Naive B cell (primary cell): Measurements from ENCODE around the gene PICK1. TPM values are rescaled to one million over a fixed set of nuclear protein-coding genes. Genes with fewer than 3 reads are reported as not detected.
A peak's percentile ranks its signal among the peaks of the same experiment; 100 is the strongest.

ENCODE experiments used
- ATAC-seq, 2 donors: fragments of 150-1000 bp; cut with Tn5 transposase; 2 replicates each; pipeline ENCODE4 v1.10.0; 2021; ENCODE audit warnings: low read depth in 2 of 2, mild to moderate bottlenecking in 2 of 2, moderate library complexity in 2 of 2
- DNase-seq: peaks from one replicate; pipeline ENCODE4 v3.0.0; 2022
- H3K27ac Mint-ChIP-seq, 6 donors: one replicate each; pipeline ENCODE4 v1.8.0; 2020 to 2022; ENCODE audit warnings: mild to moderate bottlenecking in 6 of 6, mixed read lengths in 6 of 6, moderate library complexity in 5 of 6, inconsistent platforms in 2 of 6
- H3K27me3 Mint-ChIP-seq, 3 donors: one replicate each; pipeline ENCODE4 v1.8.0; 2021 to 2022; ENCODE audit warnings: mixed read lengths in 3 of 3, mild to moderate bottlenecking in 1 of 3
- H3K36me3 Mint-ChIP-seq, 2 donors: one replicate each; pipeline ENCODE4 v1.8.0; 2020 to 2022; ENCODE audit warnings: mixed read lengths in 2 of 2, inconsistent platforms in 1 of 2, mild to moderate bottlenecking in 1 of 2
- H3K4me1 Mint-ChIP-seq, 3 donors: one replicate each; pipeline ENCODE4 v1.8.0; 2020 to 2022; ENCODE audit warnings: mixed read lengths in 3 of 3, inconsistent platforms in 1 of 3, mild to moderate bottlenecking in 1 of 3, moderate library complexity in 1 of 3
- H3K4me3 Mint-ChIP-seq, 8 donors: one replicate each; pipeline ENCODE4 v1.8.0; 2020 to 2022; ENCODE audit warnings: mild to moderate bottlenecking in 8 of 8, mixed read lengths in 8 of 8, moderate library complexity in 8 of 8, inconsistent platforms in 2 of 8
- H3K9me3 Mint-ChIP-seq, 7 donors: one replicate each; pipeline ENCODE4 v1.8.0; 2020 to 2022; ENCODE audit warnings: mixed read lengths in 7 of 7, mild to moderate bottlenecking in 5 of 7, inconsistent platforms in 2 of 7, moderate library complexity in 1 of 7
- polyA plus RNA-seq, 6 donors: library from polyadenylated mRNA; unstranded; fragments of 300-500 nt; fragmentation: Illumina TruSeq; gene quantifications; one replicate each; pipeline ENCODE4 v1.2.3, GENCODE V29; 2021; ENCODE audit warnings: low read depth in 6 of 6

PICK1 gene
- polyA plus RNA-seq, 6 donors from 2014 or later, result 2.6 to 9.7 (median 9.3) TPM

DNA sequence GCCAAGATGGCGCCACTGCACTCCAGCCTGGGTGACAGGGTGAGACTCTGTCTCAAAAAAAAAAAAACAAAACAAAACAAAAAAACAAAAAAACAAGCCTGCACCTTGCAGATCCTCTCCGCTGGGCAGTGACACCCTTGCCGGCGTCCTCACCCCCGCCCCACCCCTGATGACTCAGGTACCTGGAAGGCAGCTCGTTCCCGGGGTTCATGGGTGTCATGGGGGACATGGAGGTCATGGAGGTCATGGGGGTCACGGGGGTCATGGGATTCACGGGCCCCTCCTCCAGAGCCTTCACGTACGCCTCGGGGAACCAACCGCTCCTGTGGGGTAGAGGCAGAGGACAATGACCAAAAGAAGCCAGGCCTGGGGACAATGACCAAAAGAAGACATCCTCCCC, 29.7 kb downstream of the PICK1 start:
- H3K36me3 Mint-ChIP-seq, result peaks cover 0 to 11% of the 10 kb centered on the region in 2 donors
- no peak overlapping the region for H3K27ac Mint-ChIP-seq
- H3K9me3 Mint-ChIP-seq, result no peaks in the 10 kb centered on the region
- peaks cover 14 to 48% (median 24%) of the 10 kb centered on the region in 3 donors for H3K27me3 Mint-ChIP-seq
- no peak overlapping the region for H3K4me3 Mint-ChIP-seq
- DNase-seq (no peak), ATAC-seq (no peak)
- peaks cover 0 to 7% (median 5%) of the 10 kb centered on the region in 3 donors for H3K4me1 Mint-ChIP-seq

DNA sequence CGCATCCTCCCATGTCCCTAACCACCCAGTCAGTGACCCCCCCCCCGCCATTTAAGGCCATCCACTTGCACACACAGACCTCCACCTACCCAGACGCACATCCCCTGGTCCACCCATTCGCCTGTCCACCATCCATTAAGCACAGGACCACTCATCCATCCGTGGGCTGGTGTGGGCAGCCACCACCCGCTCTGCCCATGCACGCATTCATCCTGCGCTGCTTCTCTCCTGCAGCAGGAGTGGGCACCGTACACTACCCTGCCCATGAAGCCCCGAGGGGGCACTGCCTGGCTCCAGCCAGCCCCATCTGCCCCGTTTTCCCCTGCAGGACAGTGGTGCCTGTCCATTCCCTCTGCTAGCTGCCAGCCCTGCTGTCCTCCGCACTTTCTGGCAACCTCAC, 30.7 kb downstream of the PICK1 start:
- Mint-ChIP-seq H3K36me3 (peaks cover 0 to 11% of the 10 kb centered on the region in 2 donors), H3K4me3 (no peak overlapping the region), H3K9me3 (no peaks in the 10 kb centered on the region), H3K27ac (peak overlapping the region in 1 of 6 donors; percentile 37), H3K27me3 (peaks cover 14 to 39% (median 25%) of the 10 kb centered on the region in 3 donors), H3K4me1 (peaks cover 0 to 2% (median 0%) of the 10 kb centered on the region in 3 donors)
- ATAC-seq, result no peak
- DNase-seq, result no peak

DNA sequence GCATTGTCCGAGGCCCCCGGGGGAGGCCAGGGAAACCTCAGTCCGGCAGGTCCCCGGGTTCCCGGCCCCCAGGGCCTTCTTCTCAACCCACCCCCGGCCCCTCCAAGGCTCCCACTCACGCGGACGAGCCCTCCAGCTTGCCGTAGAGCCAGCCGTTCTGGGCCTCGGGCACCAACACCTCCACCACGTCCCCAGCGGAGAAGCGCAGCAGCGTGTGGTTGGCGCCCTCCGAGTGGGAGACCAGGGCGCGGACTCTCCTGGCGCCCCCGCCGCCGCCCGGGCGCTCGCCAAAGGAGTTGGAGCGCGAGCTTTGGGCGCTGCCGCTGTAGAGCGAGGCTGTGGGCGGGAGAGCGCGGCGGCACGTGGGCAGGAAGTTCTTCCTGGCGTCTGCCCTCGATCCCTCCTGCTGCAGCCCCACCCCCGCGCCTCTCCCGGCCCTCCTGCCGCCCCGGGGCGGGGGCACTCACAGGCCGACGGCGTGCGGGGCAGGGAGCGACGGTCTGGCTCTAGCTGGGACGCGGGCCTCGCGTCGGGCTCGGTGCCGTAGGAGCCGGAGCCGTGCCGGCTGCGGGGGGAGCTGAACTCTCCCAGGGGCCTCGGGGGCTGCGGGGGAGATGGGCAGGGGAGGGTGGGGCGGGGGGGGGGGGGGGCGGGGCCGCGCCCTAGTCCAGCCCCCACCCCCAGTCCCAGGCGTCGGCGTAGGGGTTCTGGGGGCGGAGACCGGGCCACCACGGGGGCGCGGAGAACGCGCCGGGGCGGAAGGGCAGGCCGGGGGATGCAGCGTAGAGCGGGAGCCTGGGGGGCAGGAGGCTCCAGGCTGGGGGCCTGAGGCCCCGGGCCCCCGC, 31.6 kb downstream of the PICK1 start:
- Mint-ChIP-seq H3K36me3 (peaks cover 0 to 11% of the 10 kb centered on the region in 2 donors), H3K9me3 (no peaks in the 10 kb centered on the region), H3K4me1 (no peaks in the 10 kb centered on the region), H3K4me3 (no peak overlapping the region), H3K27me3 (peaks cover 14 to 29% (median 20%) of the 10 kb centered on the region in 3 donors), H3K27ac (no peak overlapping the region)
- ATAC-seq (no peak), DNase-seq (no peak)

DNA sequence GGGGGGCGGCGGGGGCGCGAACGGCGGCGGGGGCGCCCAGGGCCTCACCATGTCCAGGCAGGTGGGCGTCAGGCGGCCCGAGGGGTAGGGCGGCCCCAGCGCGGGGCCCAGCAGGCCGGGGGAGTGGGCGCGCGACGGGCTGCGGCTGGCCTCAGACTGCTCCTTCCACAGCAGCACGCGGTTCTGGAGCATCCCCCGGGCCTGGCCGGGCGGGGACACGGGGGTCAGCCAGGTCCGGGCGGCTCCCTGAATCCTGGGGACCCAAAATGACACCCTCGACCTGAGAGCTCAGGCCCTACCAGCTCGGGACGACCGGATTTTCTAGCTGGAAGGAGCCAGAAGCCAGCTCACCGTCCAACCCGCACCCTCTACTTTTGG, 32.3 kb downstream of the PICK1 start:
- H3K27ac Mint-ChIP-seq, result no peak overlapping the region
- H3K27me3 Mint-ChIP-seq, result peaks cover 14 to 28% (median 20%) of the 10 kb centered on the region in 3 donors
- ATAC-seq (no peak), DNase-seq (no peak)
- H3K4me1 Mint-ChIP-seq, result no peaks in the 10 kb centered on the region
- peaks cover 0 to 11% of the 10 kb centered on the region in 2 donors for H3K36me3 Mint-ChIP-seq
- H3K9me3 Mint-ChIP-seq, result no peaks in the 10 kb centered on the region
- peak overlapping the region in 1 of 8 donors; percentile 61 for H3K4me3 Mint-ChIP-seq

DNA sequence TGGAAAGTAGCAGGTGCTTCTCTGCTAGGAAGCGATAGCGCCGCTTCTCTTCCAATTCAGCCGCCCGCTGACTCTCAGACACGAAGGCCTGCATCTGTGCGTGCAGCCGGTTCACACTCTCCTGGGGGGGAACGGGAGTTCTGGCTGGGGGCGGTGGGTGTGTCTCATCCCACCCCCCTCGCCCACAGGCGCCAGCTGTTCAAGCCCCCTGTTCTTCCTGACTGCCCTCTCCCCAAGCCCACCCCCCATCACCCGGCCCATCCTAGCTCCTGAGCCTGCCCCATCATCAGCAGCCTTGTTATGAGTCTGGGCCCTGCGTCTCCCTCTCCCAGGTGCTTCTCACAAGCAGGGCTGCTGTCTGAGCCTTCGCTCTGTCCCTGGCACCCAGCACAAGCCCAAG, 39.9 kb downstream of the PICK1 start:
- H3K27me3 Mint-ChIP-seq, result no peaks in the 10 kb centered on the region
- H3K36me3 Mint-ChIP-seq, result peaks cover 4 to 12% of the 10 kb centered on the region in 2 donors
- DNase-seq (no peak), ATAC-seq (no peak)
- no peak overlapping the region for H3K4me3 Mint-ChIP-seq
- no peaks in the 10 kb centered on the region for H3K9me3 Mint-ChIP-seq
- peaks cover 0 to 5% (median 0%) of the 10 kb centered on the region in 3 donors for H3K4me1 Mint-ChIP-seq
- H3K27ac Mint-ChIP-seq, result no peak overlapping the region

GRCh38 chr22:38097557-38098409, 40.6 kb downstream of the PICK1 start:
- no peaks in the 10 kb centered on the region for H3K27me3 Mint-ChIP-seq
- ATAC-seq (no peak), DNase-seq (no peak)
- peaks cover 0 to 5% (median 0%) of the 10 kb centered on the region in 3 donors for H3K4me1 Mint-ChIP-seq
- no peak overlapping the region for H3K27ac Mint-ChIP-seq
- H3K36me3 Mint-ChIP-seq, result peaks cover 4 to 12% of the 10 kb centered on the region in 2 donors
- H3K9me3 Mint-ChIP-seq, result no peaks in the 10 kb centered on the region
- H3K4me3 Mint-ChIP-seq, result no peak overlapping the region

DNA sequence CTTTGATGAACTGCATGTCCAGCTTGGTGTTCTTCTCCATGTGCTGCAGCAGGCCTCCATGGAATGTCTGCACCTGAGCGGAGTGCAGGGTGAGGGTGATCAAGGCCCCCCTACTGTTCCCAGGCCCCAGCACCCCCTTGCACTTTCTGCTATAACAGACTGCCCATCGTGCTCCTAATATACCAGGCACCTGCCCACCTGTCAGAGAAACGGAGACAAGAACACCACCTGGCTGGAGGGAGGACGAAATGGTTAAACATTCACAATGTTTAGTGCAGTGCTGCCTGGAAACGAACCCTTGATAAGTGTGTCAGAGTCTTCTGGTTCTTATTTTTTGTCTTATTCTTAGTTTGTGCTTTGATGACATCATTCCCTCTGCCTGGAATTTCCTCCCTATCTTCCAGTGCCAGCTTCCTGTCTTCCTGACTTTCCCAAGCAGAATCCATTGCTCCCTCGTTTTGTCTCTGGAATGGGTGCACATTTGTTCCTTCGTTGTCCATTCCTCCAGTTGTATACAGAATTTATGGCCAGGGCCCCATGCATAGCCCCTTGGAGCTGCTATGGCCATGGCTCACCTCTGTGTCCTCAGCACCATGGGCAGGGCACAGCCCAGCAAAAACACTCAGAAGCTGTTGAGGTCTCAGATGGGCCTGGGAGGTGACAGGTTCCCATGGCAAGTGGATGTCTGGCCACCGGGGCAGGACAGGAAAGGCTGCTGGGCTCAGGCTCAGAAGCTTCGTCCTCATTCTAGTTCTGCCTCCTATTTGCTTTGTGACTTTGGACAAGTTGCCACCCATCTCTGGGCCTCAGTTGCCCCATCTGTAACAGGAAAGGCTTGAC, 41.4 kb downstream of the PICK1 start:
- H3K9me3 Mint-ChIP-seq, result no peaks in the 10 kb centered on the region
- peaks cover 0 to 5% (median 0%) of the 10 kb centered on the region in 3 donors for H3K4me1 Mint-ChIP-seq
- H3K27me3 Mint-ChIP-seq, result no peaks in the 10 kb centered on the region
- ATAC-seq, result no peak
- peak overlapping the region in 1 of 6 donors; percentile 13 for H3K27ac Mint-ChIP-seq
- no peak for DNase-seq
- peak overlapping the region in 1 of 8 donors; percentile 16 for H3K4me3 Mint-ChIP-seq
- peaks cover 4 to 12% of the 10 kb centered on the region in 2 donors for H3K36me3 Mint-ChIP-seq

GRCh38 chr22:38103641-38104040, 46.4 kb downstream of the PICK1 start:
- no peak overlapping the region for H3K27ac Mint-ChIP-seq
- H3K4me3 Mint-ChIP-seq, result no peak overlapping the region
- DNase-seq, result no peak
- H3K4me1 Mint-ChIP-seq, result peaks cover 0 to 9% (median 9%) of the 10 kb centered on the region in 3 donors
- H3K27me3 Mint-ChIP-seq, result no peaks in the 10 kb centered on the region
- ATAC-seq, result no peak
- H3K36me3 Mint-ChIP-seq, result no peaks in the 10 kb centered on the region
- no peaks in the 10 kb centered on the region for H3K9me3 Mint-ChIP-seq

GRCh38 chr22:38104084-38104483, 46.9 kb downstream of the PICK1 start:
- no peak for DNase-seq
- Mint-ChIP-seq H3K27ac (no peak overlapping the region), H3K4me3 (no peak overlapping the region), H3K9me3 (no peaks in the 10 kb centered on the region), H3K4me1 (peaks cover 0 to 10% (median 9%) of the 10 kb centered on the region in 3 donors), H3K27me3 (no peaks in the 10 kb centered on the region), H3K36me3 (no peaks in the 10 kb centered on the region)
- ATAC-seq, result no peak

- no peaks in the 10 kb centered on the region for H3K27me3 Mint-ChIP-seq
- ATAC-seq (no peak), DNase-seq (no peak)
- H3K4me1 Mint-ChIP-seq, result peaks cover 0 to 10% (median 7%) of the 10 kb centered on the region in 3 donors
- no peaks in the 10 kb centered on the region for H3K9me3 Mint-ChIP-seq
- H3K36me3 Mint-ChIP-seq, result no peaks in the 10 kb centered on the region
- H3K27ac Mint-ChIP-seq, result peak overlapping the region in 1 of 6 donors; percentile 62
- H3K4me3 Mint-ChIP-seq, result no peak overlapping the region
Measured at GRCh38 chr22:38106814-38107578, 49.8 kb downstream of the PICK1 start.

DNA sequence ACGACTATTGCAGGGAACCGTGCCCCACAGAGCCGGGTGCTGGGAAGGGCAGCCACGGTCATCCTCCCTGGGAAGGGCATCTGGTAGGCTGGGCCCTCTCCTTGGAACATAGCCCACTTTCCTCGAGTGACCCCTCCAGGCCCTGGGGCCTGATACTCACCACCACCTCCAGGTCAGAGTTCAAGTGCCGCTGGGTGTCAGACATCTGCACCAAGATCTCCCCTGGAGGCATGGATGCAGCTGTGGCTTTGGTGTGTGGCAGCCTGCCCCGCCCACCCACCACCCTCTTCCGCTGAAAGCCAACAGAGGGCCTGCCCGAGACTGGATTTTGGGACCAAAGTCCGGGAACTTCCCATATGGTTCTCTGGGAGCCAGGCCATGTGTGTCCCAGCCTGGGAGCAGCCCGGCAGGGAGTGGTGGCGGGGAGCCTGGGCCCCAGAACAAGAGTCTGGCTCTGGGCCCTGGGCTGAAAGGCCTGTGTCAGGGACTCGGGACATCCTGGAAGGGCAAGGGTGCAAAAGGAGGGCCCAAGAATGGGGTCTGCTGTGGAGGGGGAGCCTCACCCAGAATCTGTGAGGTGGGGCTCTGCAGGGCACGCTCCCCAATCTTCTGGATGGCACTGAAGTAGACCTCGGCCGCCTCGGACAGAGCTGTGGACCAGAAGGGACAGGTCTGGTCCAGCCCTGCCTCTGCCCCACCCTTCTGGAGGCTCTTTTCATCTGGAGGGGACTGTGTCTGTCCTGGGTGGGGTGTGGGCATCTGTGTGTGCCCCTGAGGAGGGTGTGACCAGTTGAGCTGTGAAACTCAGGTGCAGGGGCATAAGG, 50.7 kb downstream of the PICK1 start:
- Mint-ChIP-seq H3K27ac (no peak overlapping the region), H3K36me3 (peaks cover 0 to 4% of the 10 kb centered on the region in 2 donors), H3K4me1 (peaks cover 3 to 10% (median 7%) of the 10 kb centered on the region in 3 donors), H3K9me3 (no peaks in the 10 kb centered on the region), H3K4me3 (peak overlapping the region in 1 of 8 donors; percentile 15), H3K27me3 (no peaks in the 10 kb centered on the region)
- no peak for DNase-seq
- no peak for ATAC-seq
